Progenitor cell of endocrine pancreas (in vitro differentiated cells): Measurements from ENCODE around the gene TMCC3. TPM values are rescaled to one million over a fixed set of nuclear protein-coding genes. Genes with fewer than 3 reads are reported as not detected.

Source experiments
- DNase-seq: peaks from one replicate; pipeline ENCODE4 v3.0.0; 2021; ENCODE audit warnings: low spot score; ENCODE audit not compliant: unreplicated experiment
- H3K27ac Mint-ChIP-seq: 2 replicates; pipeline ENCODE4 v1.8.0; 2021; ENCODE audit warnings: mild to moderate bottlenecking, moderate library complexity, mixed read lengths
- H3K27me3 Mint-ChIP-seq: 2 replicates; pipeline ENCODE4 v1.8.0; 2021; ENCODE audit warnings: mixed read lengths
- H3K36me3 Mint-ChIP-seq: 2 replicates; pipeline ENCODE4 v1.8.0; 2022; ENCODE audit warnings: mixed read lengths; ENCODE audit not compliant: insufficient read depth
- H3K4me1 Mint-ChIP-seq: 2 replicates; pipeline ENCODE4 v1.8.0; 2021; ENCODE audit warnings: low read depth, mixed read lengths
- H3K4me3 Mint-ChIP-seq: 2 replicates; pipeline ENCODE4 v1.8.0; 2021; ENCODE audit warnings: low read depth, mild to moderate bottlenecking, moderate library complexity, mixed read lengths
- H3K9me3 Mint-ChIP-seq: 2 replicates; pipeline ENCODE4 v1.8.0; 2021; ENCODE audit warnings: low read depth, mixed read lengths
- total RNA-seq: library from RNA; stranded (reverse); gene quantifications from 2 replicates; pipeline ENCODE4 v1.2.1, GENCODE V29; 2021
- TF ChIP-seq, protein P1 (sequence below): fragments of 200-600 bp; sonication (generic); IDR thresholded peaks from one replicate; pipeline ENCODE4 v1.5.0; 2021; ENCODE audit warnings: antibody characterized with exemption, mild to moderate bottlenecking; ENCODE audit not compliant: unreplicated experiment

The TMCC3 gene
- total RNA-seq, 1 donor from 2014 or later = 15.9 TPM

DNA sequence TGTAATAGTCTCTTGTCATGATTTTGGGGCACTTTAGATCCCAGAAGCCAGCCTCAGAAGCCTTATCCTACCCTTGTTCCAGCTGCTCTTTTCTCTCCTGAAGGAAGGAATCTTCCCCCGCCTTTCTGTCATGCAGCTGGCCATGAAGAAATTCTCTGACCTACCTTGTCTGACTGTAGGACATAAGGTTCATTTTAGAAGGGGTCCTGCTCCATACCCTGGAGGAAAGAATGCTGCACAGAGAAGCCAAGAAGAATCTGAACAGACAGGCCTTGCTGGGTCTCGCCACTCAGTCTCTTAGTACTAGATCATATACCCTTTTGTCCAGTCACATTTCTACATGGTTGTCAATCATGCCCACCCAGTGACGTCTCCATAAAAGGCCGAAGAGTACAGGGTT is 6.2 kb upstream of the TMCC3 start:
- Mint-ChIP-seq H3K9me3 (no peaks in the 10 kb centered on the region), H3K27me3 (no peaks in the 10 kb centered on the region), H3K4me1 (no peaks in the 10 kb centered on the region), H3K4me3 (no peak overlapping the region), H3K36me3 (no peaks in the 10 kb centered on the region), H3K27ac (no peak overlapping the region)
- no peak for DNase-seq
- TF ChIP-seq, protein P1, sequence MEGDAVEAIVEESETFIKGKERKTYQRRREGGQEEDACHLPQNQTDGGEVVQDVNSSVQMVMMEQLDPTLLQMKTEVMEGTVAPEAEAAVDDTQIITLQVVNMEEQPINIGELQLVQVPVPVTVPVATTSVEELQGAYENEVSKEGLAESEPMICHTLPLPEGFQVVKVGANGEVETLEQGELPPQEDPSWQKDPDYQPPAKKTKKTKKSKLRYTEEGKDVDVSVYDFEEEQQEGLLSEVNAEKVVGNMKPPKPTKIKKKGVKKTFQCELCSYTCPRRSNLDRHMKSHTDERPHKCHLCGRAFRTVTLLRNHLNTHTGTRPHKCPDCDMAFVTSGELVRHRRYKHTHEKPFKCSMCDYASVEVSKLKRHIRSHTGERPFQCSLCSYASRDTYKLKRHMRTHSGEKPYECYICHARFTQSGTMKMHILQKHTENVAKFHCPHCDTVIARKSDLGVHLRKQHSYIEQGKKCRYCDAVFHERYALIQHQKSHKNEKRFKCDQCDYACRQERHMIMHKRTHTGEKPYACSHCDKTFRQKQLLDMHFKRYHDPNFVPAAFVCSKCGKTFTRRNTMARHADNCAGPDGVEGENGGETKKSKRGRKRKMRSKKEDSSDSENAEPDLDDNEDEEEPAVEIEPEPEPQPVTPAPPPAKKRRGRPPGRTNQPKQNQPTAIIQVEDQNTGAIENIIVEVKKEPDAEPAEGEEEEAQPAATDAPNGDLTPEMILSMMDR = no peak

DNA sequence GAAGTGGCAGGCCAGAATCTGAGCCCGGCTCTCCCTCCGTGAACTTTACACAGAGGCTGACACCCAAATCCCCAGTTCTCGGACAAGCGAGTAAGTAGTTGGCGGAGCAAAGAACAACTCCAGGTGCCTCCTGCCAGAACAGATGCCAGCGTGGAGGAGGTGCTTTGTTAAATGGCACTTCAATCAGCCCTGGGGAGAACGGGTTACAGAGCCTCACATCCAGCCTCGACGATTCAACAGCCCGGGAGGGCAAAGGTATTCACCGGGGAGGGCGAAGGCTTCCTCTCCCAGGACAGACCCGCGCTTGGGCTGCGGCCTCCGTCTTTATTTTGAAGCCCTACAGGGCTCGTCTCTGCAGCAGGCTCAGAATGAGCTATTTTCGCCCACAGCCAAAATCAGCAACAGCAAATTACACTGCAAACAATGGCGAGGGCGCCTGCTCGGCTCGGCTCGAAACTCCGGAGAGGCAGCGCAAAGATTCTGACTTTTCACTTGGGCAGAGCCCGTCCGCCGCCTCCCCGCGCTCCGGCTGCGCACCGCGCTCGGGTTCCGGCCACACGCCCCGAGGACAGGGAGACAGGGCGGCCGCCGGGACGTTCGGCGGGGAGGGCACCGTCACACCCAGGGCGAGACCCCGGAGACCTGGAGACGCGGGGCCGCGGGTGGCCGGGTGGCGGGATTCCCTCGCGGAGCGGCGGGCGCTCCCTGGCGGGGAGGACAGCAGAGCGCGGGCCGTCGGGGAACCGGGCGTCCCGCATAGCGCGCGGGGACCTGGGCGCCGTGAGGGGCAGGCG is 811 bp downstream of the TMCC3 start:
- Mint-ChIP-seq H3K4me1 (peaks cover 27% of the 10 kb centered on the region), H3K27me3 (no peaks in the 10 kb centered on the region), H3K9me3 (no peaks in the 10 kb centered on the region), H3K4me3 (peak overlapping the region; percentile 90), H3K36me3 (no peaks in the 10 kb centered on the region), H3K27ac (peak overlapping the region; percentile 87)
- TF ChIP-seq, protein P1 = peak; percentile 57
- peak; percentile 59 for DNase-seq

DNA sequence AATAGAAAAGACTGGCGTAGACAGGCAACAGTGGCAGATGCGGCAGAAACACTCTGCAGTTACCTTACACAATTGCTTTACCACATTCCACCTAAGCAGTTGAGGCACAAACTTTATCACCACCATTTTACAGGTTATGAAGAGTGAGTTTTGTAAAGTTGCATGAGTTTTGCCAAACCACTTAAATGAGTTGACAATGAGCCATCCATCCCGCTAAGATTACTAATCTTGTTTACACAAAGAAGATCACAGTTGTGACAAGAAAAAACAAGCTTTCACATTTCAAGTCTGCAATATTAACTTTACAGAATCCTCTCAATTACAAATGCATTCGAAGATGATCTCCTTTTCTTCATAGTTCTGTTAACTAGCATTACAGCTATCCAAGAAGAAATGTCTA is 1.8 kb downstream of the TMCC3 start:
- Mint-ChIP-seq H3K4me1 (peaks cover 27% of the 10 kb centered on the region), H3K9me3 (no peaks in the 10 kb centered on the region), H3K4me3 (peak overlapping the region; percentile 90), H3K27ac (peak overlapping the region; percentile 2), H3K36me3 (no peaks in the 10 kb centered on the region), H3K27me3 (no peaks in the 10 kb centered on the region)
- no peak for DNase-seq
- TF ChIP-seq, protein P1 = no peak

DNA sequence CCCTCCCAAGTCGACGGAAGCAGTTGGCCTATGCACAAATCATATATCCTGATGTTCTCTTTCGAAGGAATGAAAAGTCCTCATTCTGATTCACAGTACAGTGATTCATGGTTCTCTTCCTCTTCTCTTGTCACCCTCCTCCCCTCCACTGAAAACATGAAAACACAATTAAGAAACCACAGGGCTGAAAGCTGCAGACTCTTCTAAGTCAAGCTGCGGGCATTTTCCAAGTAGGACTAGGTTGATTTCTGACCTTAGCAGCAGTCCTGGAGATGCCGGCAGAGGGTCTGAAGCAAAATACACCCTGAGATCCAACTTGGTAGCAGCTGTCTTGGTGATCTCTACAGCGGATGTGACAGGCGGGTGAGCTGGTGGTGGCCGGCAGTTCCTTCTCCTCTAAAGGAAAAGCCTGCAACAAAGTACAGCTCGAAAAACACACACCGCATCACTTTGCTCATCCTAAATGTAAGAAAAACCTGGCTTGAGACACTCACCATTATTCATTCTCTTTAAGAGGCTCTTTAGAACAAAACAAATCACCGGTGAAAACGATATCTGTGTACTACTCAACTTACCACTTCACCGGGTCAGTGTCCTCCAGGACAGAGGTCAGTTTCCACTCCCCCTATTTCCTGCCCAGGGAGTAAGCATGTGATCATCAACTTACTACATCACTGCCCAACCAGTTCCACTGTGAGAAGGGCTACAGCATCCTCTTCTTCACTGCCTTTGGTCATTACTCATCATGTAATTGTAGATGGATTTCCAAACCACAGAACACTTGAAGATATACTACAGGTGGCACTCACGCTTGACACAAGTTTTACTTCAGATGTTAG is 6.0 kb downstream of the TMCC3 start:
- H3K4me3 Mint-ChIP-seq = no peak overlapping the region
- H3K27me3 Mint-ChIP-seq = no peaks in the 10 kb centered on the region
- DNase-seq = no peak
- peaks cover 5% of the 10 kb centered on the region for H3K36me3 Mint-ChIP-seq
- H3K27ac Mint-ChIP-seq = peak overlapping the region; percentile 8
- H3K9me3 Mint-ChIP-seq = no peaks in the 10 kb centered on the region
- TF ChIP-seq, protein P1 = no peak
- H3K4me1 Mint-ChIP-seq = peaks cover 27% of the 10 kb centered on the region

DNA sequence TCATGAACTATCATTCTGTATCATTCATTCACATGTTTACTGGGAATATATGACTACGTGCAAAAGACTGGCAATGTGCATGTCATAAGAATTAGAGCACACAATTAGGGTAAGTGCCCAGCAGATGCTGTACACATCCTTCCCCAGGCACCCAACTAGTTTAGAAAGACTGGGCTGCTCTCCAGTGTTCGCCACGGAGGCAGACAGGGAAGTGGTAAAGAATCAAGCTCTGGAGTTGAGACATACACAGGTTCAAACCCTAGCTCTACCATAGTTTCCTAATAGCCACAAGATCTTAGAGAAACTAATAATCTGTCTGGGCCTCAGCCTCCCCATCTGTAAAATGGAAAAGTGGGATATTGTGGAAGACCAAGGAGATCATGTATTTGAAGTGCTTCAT is 6.8 kb downstream of the TMCC3 start:
- H3K4me3 Mint-ChIP-seq = no peak overlapping the region
- no peak overlapping the region for H3K27ac Mint-ChIP-seq
- no peaks in the 10 kb centered on the region for H3K9me3 Mint-ChIP-seq
- TF ChIP-seq, protein P1 = no peak
- DNase-seq = no peak
- H3K36me3 Mint-ChIP-seq = peaks cover 5% of the 10 kb centered on the region
- peaks cover 23% of the 10 kb centered on the region for H3K4me1 Mint-ChIP-seq
- no peaks in the 10 kb centered on the region for H3K27me3 Mint-ChIP-seq
